Smooth muscle cell (in vitro differentiated cells): ENCODE results near the gene KDM4B. TPM values are rescaled to one million over a fixed set of nuclear protein-coding genes. Genes with fewer than 3 reads are reported as not detected.
A peak's percentile ranks its signal among the peaks of the same experiment; 100 is the strongest.

Source experiments
- DNase-seq: peaks from one replicate; lab custom pipeline; 2025; ENCODE audit not compliant: unreplicated experiment; lab: John Stamatoyannopoulos, UW
- H2AFZ ChIP-seq: fragments of 200-600 bp; sonication (generic); 2 replicates; pipeline ENCODE4 v1.6.0; 2016; ENCODE audit warnings: antibody characterized with exemption, low read depth, mild to moderate bottlenecking
- H3F3A ChIP-seq: fragments of 200-600 bp; sonication (generic); 2 replicates; pipeline ENCODE4 v1.6.0; 2017; ENCODE audit warnings: antibody characterized with exemption, low read depth
- H3K27ac ChIP-seq: fragments of 200-600 bp; sonication (generic); 2 replicates; pipeline ENCODE4 v1.5.1; 2016; ENCODE audit warnings: low read depth, mild to moderate bottlenecking
- H3K27me3 ChIP-seq: fragments of 200-600 bp; sonication (generic); 2 replicates; pipeline ENCODE4 v1.6.1; 2016; ENCODE audit warnings: low read depth, mild to moderate bottlenecking
- H3K36me3 ChIP-seq: fragments of 200-600 bp; sonication (generic); 2 replicates; pipeline ENCODE4 v1.5.1; 2016; ENCODE audit warnings: low read depth
- H3K4me1 ChIP-seq: fragments of 200-600 bp; sonication (generic); 2 replicates; pipeline ENCODE4 v1.5.1; 2016; ENCODE audit warnings: low read depth
- H3K4me2 ChIP-seq: fragments of 200-600 bp; sonication (generic); 2 replicates; pipeline ENCODE4 v1.6.0; 2016; ENCODE audit warnings: mild to moderate bottlenecking
- H3K4me3 ChIP-seq: fragments of 200-600 bp; sonication (generic); 2 replicates; pipeline ENCODE4 v1.5.1; 2016; ENCODE audit warnings: mild to moderate bottlenecking
- H3K79me2 ChIP-seq: fragments of 200-600 bp; sonication (generic); 2 replicates; pipeline ENCODE4 v1.6.0; 2016; ENCODE audit warnings: low read depth, mild to moderate bottlenecking
- H3K9ac ChIP-seq: fragments of 200-600 bp; sonication (generic); 2 replicates; pipeline ENCODE4 v1.6.0; 2016; ENCODE audit warnings: low read depth
- H3K9me3 ChIP-seq: fragments of 200-600 bp; sonication (generic); replicated peaks from 2 replicates; pipeline ENCODE4 v1.5.1; 2016; ENCODE audit warnings: low read depth
- H4K20me1 ChIP-seq: fragments of 200-600 bp; sonication (generic); 2 replicates; pipeline ENCODE4 v1.6.0; 2016; ENCODE audit warnings: low read depth
- WGBS: methylation state at CpG from one replicate; pipeline ENCODE4 v1.1.7; 2016; ENCODE audit warnings: low lambda C conversion rate; 5-methylcytosine and 5-hydroxymethylcytosine counted together
- polyA plus RNA-seq: library from polyadenylated mRNA; unstranded; fragments of >200 nt; fragmentation: Nextera tagmentation; extraction: Ambion mirVana; gene quantifications from 2 replicates; pipeline ENCODE4 v1.2.1, GENCODE V29; 2016
- total RNA-seq: library from RNA; depleted of rRNA; stranded (reverse); fragments of >200 nt; gene quantifications from 2 replicates; pipeline ENCODE4 v1.2.3, GENCODE V29; 2014
- TF ChIP-seq, protein P1 (sequence below): fragments of 200-600 bp; sonication (generic); IDR thresholded peaks from 2 replicates; pipeline ENCODE4 v1.5.1; 2017; ENCODE audit warnings: borderline replicate concordance, mild to moderate bottlenecking, antibody characterized with exemption; ENCODE audit not compliant: insufficient read depth, poor library complexity, severe bottlenecking

The KDM4B gene
- total and polyA plus RNA-seq, 2 experiments from 2014 or later, result 27.9 to 32.3 TPM

DNA sequence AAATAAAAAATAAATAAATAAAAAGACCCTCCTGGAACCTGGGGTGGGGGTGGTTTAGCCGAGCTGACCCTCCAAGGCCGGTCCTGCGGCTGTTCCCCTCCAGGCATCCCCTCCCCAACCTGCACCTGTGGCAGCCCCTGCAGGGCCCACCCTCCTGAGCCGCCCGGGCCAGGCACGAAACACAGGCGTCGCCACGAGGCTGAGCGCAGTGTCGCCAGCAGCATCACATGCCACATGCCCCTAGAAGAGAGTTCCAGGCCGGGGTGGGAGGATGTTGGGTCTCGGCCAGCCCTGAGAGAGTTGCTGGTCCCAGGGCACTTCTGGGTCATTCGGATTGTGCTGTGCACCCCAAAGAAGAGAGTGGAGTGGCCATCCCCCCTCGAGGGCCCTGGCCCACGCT, 82.0 kb downstream of the KDM4B start:
- H4K20me1 ChIP-seq, result peaks cover 100% of the 10 kb centered on the region

DNA sequence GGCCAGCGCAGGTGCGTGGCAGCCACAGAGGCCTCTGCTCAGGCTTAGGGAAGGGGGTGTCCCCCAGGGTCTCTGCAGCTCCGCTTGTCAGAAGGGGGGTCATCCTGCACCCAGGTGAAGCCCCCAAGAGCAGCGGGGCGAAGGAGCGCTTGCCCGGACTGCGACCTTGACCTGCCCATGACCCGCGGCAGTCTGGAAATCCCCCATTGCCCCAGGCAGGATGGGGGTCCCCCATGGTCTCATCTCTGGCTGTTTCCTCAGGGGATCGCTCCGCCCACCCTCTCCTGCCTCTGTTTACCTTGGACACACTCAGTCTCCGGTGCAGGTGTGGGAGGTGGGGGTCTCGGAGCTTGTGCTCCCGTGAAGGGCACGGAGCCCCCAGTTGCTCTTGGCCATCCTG, 82.7 kb downstream of the KDM4B start:
- peaks cover 100% of the 10 kb centered on the region for H4K20me1 ChIP-seq
- H3K9me3 ChIP-seq, result no peaks in the 10 kb centered on the region
- H3F3A ChIP-seq, result peaks cover 11% of the 10 kb centered on the region
- H3K36me3 ChIP-seq, result no peaks in the 10 kb centered on the region
- H3K79me2 ChIP-seq, result no peaks in the 10 kb centered on the region
- no peak overlapping the region for H3K4me3 ChIP-seq
- no peaks in the 10 kb centered on the region for H3K27me3 ChIP-seq
- WGBS, result 96% methylated on average over 16 of the region's 16 CpGs
- no peak overlapping the region for H3K4me2 ChIP-seq
- TF ChIP-seq, protein P1, sequence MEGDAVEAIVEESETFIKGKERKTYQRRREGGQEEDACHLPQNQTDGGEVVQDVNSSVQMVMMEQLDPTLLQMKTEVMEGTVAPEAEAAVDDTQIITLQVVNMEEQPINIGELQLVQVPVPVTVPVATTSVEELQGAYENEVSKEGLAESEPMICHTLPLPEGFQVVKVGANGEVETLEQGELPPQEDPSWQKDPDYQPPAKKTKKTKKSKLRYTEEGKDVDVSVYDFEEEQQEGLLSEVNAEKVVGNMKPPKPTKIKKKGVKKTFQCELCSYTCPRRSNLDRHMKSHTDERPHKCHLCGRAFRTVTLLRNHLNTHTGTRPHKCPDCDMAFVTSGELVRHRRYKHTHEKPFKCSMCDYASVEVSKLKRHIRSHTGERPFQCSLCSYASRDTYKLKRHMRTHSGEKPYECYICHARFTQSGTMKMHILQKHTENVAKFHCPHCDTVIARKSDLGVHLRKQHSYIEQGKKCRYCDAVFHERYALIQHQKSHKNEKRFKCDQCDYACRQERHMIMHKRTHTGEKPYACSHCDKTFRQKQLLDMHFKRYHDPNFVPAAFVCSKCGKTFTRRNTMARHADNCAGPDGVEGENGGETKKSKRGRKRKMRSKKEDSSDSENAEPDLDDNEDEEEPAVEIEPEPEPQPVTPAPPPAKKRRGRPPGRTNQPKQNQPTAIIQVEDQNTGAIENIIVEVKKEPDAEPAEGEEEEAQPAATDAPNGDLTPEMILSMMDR, result no peak
- H3K4me1 ChIP-seq, result peaks cover 6% of the 10 kb centered on the region
- no peak overlapping the region for H3K9ac ChIP-seq
- no peak overlapping the region for H3K27ac ChIP-seq
- H2AFZ ChIP-seq, result no peak overlapping the region
- no peak for DNase-seq

More for the DNA sequence above, 82.0 kb downstream of the KDM4B start:
- Histone ChIP-seq H3K9me3 (no peaks in the 10 kb centered on the region), H3K4me2 (no peak overlapping the region), H3K27me3 (no peaks in the 10 kb centered on the region), H3K9ac (no peak overlapping the region), H3K27ac (no peak overlapping the region), H3K4me1 (peaks cover 6% of the 10 kb centered on the region), H3K79me2 (peaks cover 2% of the 10 kb centered on the region), H2AFZ (no peak overlapping the region), H3K36me3 (no peaks in the 10 kb centered on the region), H3K4me3 (no peak overlapping the region), H3F3A (peaks cover 11% of the 10 kb centered on the region)
- DNase-seq, result no peak
- 97% methylated on average over 16 of the region's 16 CpGs for WGBS
- TF ChIP-seq, protein P1, result no peak

GRCh38 chr19:5052515-5052914, 83.6 kb downstream of the KDM4B start:
- Histone ChIP-seq H4K20me1 (peaks cover 100% of the 10 kb centered on the region), H3K9me3 (no peaks in the 10 kb centered on the region), H3K4me1 (peaks cover 6% of the 10 kb centered on the region), H3K27me3 (no peaks in the 10 kb centered on the region), H2AFZ (no peak overlapping the region), H3K79me2 (no peaks in the 10 kb centered on the region), H3K36me3 (no peaks in the 10 kb centered on the region), H3K4me3 (no peak overlapping the region), H3F3A (peaks cover 2% of the 10 kb centered on the region), H3K4me2 (no peak overlapping the region), H3K27ac (no peak overlapping the region), H3K9ac (no peak overlapping the region)
- 95% methylated on average over 11 of the region's 13 CpGs for WGBS
- TF ChIP-seq, protein P1, result peak; percentile 4
- DNase-seq, result no peak

- Histone ChIP-seq H2AFZ (no peak overlapping the region), H3K27ac (no peak overlapping the region), H3K4me1 (peaks cover 6% of the 10 kb centered on the region), H3K36me3 (no peaks in the 10 kb centered on the region), H3K4me2 (no peak overlapping the region), H3F3A (no peaks in the 10 kb centered on the region), H3K79me2 (no peaks in the 10 kb centered on the region), H3K9me3 (no peaks in the 10 kb centered on the region), H4K20me1 (peaks cover 100% of the 10 kb centered on the region), H3K9ac (no peak overlapping the region), H3K27me3 (no peaks in the 10 kb centered on the region), H3K4me3 (no peak overlapping the region)
- DNase-seq, result no peak
- WGBS, result 98% methylated on average over 16 of the region's 16 CpGs
- TF ChIP-seq, protein P1, result no peak
Measured at GRCh38 chr19:5052945-5053485, 84.1 kb downstream of the KDM4B start.
